HEK293 (cell line): ENCODE results near the gene BRPF1.

ENCODE experiments used
- CTCF ChIA-PET: fragments of 350-600 bp; formaldehyde crosslinking; extraction: SDS; loops from one replicate; lab custom pipeline; 2021; ENCODE audit warnings: antibody characterized with exemption; lab: Yijun Ruan, JAX
- POLR2A ChIA-PET: fragments of 300-600 bp; formaldehyde crosslinking; extraction: SDS; loops from one replicate; lab custom pipeline; 2020; ENCODE audit warnings: antibody characterized with exemption, inconsistent platforms; lab: Yijun Ruan, JAX
- H3K27ac ChIP-seq: fragments of 200-500 bp; sonication (Bioruptor generic); 2 replicates; pipeline ENCODE4 v1.5.1; 2014; ENCODE audit warnings: low read depth, low read length, control low read depth, inconsistent platforms; ENCODE audit errors: extremely low read depth
- H3K36me3 ChIP-seq, 2 experiments: fragments of 200-500 bp in 1 of 2; sonication (Bioruptor generic) in 1 of 2; 1 replicate in 1 of 2; 2 replicates in 1 of 2; pipeline ENCODE4 v1.5.1; 2014 to 2017; ENCODE audit warnings: inconsistent platforms in 2 of 2, low read length in 2 of 2; ENCODE audit not compliant: control insufficient read depth in 2 of 2, insufficient read depth in 1 of 2
- H3K4me1 ChIP-seq: fragments of 200-500 bp; sonication (Bioruptor generic); 2 replicates; pipeline ENCODE4 v1.5.1; 2014; ENCODE audit warnings: mild to moderate bottlenecking, low read length, inconsistent platforms; ENCODE audit not compliant: control insufficient read depth, insufficient read depth
- H3K4me3 ChIP-seq: 2 replicates; pipeline ENCODE4 v1.5.1; 2011; ENCODE audit warnings: low read depth, mild to moderate bottlenecking, control low read depth, low read length, moderate library complexity
- H3K9me3 ChIP-seq: fragments of 200-500 bp; sonication (Bioruptor generic); 2 replicates; pipeline ENCODE4 v1.5.1; 2014; ENCODE audit warnings: low read depth, low read length, inconsistent platforms; ENCODE audit not compliant: control insufficient read depth, insufficient read depth
- BCL11B ChIP-seq: fragments of 450-650 bp; formaldehyde crosslinking; IDR thresholded peaks from 2 replicates; pipeline ENCODE4 v1.5.1; 2016; ENCODE audit warnings: low read depth, missing biosample characterization, missing genetic modification characterization
- FEZF1 ChIP-seq: fragments of 450-650 bp; formaldehyde crosslinking; IDR thresholded peaks from 2 replicates; pipeline ENCODE4 v1.5.1; 2016; ENCODE audit warnings: missing biosample characterization, missing genetic modification characterization
- PATZ1 ChIP-seq: fragments of 450-650 bp; formaldehyde crosslinking; IDR thresholded peaks from 2 replicates; pipeline ENCODE4 v1.5.1; 2016; ENCODE audit warnings: missing biosample characterization, missing genetic modification characterization
- TCF7L2 ChIP-seq: IDR thresholded peaks from 2 replicates; pipeline ENCODE4 v1.6.1; 2011; ENCODE audit warnings: low read depth, mild to moderate bottlenecking, inconsistent platforms, low read length, moderate library complexity, borderline replicate concordance
- ZBTB21 ChIP-seq: fragments of 450-650 bp; formaldehyde crosslinking; IDR thresholded peaks from 2 replicates; pipeline ENCODE4 v1.5.1; 2017; ENCODE audit warnings: missing biosample characterization, missing genetic modification characterization
- ZFP3 ChIP-seq: fragments of 450-650 bp; formaldehyde crosslinking; IDR thresholded peaks from 2 replicates; pipeline ENCODE4 v1.5.1; 2016; ENCODE audit warnings: low read depth, missing biosample characterization, missing genetic modification characterization
- ZIC2 ChIP-seq: fragments of 450-650 bp; formaldehyde crosslinking; IDR thresholded peaks from 2 replicates; pipeline ENCODE4 v1.5.1; 2016; ENCODE audit warnings: missing biosample characterization, missing genetic modification characterization
- ZNF140 ChIP-seq: fragments of 450-650 bp; formaldehyde crosslinking; IDR thresholded peaks from 2 replicates; pipeline ENCODE4 v1.5.1; 2016; ENCODE audit warnings: missing biosample characterization, missing genetic modification characterization
- ZNF292 ChIP-seq: fragments of 450-650 bp; formaldehyde crosslinking; IDR thresholded peaks from 2 replicates; pipeline ENCODE4 v1.5.1; 2016; ENCODE audit warnings: low read depth, missing biosample characterization, missing genetic modification characterization, borderline replicate concordance
- ZNF423 ChIP-seq: fragments of 450-650 bp; formaldehyde crosslinking; IDR thresholded peaks from 2 replicates; pipeline ENCODE4 v1.5.1; 2016; ENCODE audit warnings: missing biosample characterization, missing genetic modification characterization
- ZNF623 ChIP-seq: fragments of 450-650 bp; formaldehyde crosslinking; IDR thresholded peaks from 2 replicates; pipeline ENCODE4 v1.5.1; 2016; ENCODE audit warnings: missing biosample characterization, missing genetic modification characterization
- ZNF768 ChIP-seq: fragments of 450-650 bp; formaldehyde crosslinking; IDR thresholded peaks from 2 replicates; pipeline ENCODE4 v1.5.1; 2018; ENCODE audit warnings: missing biosample characterization, mild to moderate bottlenecking, missing genetic modification characterization
- ZNF837 ChIP-seq: fragments of 450-650 bp; formaldehyde crosslinking; IDR thresholded peaks from 2 replicates; pipeline ENCODE4 v1.5.1; 2016; ENCODE audit warnings: missing biosample characterization, missing genetic modification characterization
- TF ChIP-seq, protein P1 (sequence below): fragments of 450-650 bp; formaldehyde crosslinking; IDR thresholded peaks from 2 replicates; pipeline ENCODE4 v1.5.1; 2016; ENCODE audit warnings: missing biosample characterization, missing genetic modification characterization, low read depth

The BRPF1 gene

GRCh38 chr3:9695746-9696145, 35.8 kb upstream of the BRPF1 start:
- Histone ChIP-seq H3K4me1 (no peaks in the 10 kb centered on the region), H3K27ac (no peak overlapping the region), H3K4me3 (no peak overlapping the region), H3K9me3 (no peaks in the 10 kb centered on the region), H3K36me3 (peaks cover 3 to 86% of the 10 kb centered on the region in 2 experiments; a peak in 2 of 3 replicates)
- TF ChIP-seq ZNF623: no peak
- TF ChIP-seq FEZF1: no peak
- TF ChIP-seq TCF7L2: no peak
- no peak for TF ChIP-seq BCL11B (tag by site-specific recombination)
- ChIA-PET POLR2A (no interaction called here), CTCF (interaction anchor here (0.5 kb wide), 1 partner anchor 172 kb away, joined by 3 read pairs; no protein-coding TSS in a partner anchor)

DNA sequence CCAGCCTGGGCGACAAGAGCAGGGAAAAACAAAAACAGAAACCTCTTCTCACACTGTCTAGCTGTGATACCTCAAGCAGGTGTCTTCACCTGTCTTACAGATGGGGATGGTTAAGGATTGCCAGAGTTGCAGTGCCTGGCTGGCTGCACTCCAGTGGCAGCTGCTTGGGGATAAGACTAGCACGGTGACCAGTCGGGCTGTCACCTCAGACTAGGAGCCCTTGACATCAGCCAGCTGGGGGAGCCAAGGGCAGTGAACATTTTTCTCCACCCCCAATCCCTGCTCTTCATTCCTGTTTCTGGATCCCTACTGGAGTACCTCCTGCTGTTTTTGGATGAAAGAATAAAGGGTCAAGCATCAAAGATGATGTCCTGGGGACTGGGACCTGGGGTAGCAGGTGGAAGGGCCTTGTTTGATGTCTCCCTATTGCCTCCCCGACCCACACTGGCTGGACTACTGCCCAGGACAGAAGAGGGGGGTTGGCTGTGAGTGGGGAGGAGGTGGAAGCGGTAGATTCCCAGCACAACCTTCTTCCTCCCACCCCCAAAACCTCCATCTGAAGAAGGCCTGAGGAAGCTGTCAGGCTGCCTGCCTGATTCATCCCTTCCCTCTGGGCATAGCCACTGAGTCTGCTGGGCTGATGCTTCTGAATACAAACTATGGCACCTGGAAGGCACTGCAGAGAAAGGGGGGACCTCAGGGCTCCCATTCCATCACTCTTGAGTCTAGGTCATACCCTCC, 34.9 kb upstream of the BRPF1 start:
- TF ChIP-seq ZNF423 (tag by site-specific recombination): no peak
- no peak for TF ChIP-seq ZFP3 (tag by site-specific recombination)
- TF ChIP-seq ZNF292 (tag by site-specific recombination): no peak
- TF ChIP-seq ZIC2 (tag by site-specific recombination): 0 out of 2 replicates have a peak, but pooled peaks have one; percentile 15
- TF ChIP-seq, protein P1, sequence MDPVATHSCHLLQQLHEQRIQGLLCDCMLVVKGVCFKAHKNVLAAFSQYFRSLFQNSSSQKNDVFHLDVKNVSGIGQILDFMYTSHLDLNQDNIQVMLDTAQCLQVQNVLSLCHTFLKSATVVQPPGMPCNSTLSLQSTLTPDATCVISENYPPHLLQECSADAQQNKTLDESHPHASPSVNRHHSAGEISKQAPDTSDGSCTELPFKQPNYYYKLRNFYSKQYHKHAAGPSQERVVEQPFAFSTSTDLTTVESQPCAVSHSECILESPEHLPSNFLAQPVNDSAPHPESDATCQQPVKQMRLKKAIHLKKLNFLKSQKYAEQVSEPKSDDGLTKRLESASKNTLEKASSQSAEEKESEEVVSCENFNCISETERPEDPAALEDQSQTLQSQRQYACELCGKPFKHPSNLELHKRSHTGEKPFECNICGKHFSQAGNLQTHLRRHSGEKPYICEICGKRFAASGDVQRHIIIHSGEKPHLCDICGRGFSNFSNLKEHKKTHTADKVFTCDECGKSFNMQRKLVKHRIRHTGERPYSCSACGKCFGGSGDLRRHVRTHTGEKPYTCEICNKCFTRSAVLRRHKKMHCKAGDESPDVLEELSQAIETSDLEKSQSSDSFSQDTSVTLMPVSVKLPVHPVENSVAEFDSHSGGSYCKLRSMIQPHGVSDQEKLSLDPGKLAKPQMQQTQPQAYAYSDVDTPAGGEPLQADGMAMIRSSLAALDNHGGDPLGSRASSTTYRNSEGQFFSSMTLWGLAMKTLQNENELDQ (tag by site-specific recombination): no peak
- TF ChIP-seq ZNF837 (tag by site-specific recombination): no peak
- TF ChIP-seq PATZ1 (tag by site-specific recombination): no peak
- H3K4me3 ChIP-seq: no peak overlapping the region
- H3K36me3 ChIP-seq: peaks cover 3 to 84% of the 10 kb centered on the region in 2 experiments; a peak in 2 of 3 replicates
- no peaks in the 10 kb centered on the region for H3K9me3 ChIP-seq
- ChIA-PET CTCF (interaction anchor here (0.5 to 0.6 kb wide), 3 partner anchors 10 to 250 kb away, joined by 3 to 5 read pairs (median 3); no protein-coding TSS in a partner anchor), POLR2A (interaction anchor here (0.7 to 1.0 kb wide), 2 partner anchors 236 to 947 kb away, joined by 3 read pairs; no protein-coding TSS in a partner anchor)
- no peaks in the 10 kb centered on the region for H3K4me1 ChIP-seq
- no peak overlapping the region for H3K27ac ChIP-seq

DNA sequence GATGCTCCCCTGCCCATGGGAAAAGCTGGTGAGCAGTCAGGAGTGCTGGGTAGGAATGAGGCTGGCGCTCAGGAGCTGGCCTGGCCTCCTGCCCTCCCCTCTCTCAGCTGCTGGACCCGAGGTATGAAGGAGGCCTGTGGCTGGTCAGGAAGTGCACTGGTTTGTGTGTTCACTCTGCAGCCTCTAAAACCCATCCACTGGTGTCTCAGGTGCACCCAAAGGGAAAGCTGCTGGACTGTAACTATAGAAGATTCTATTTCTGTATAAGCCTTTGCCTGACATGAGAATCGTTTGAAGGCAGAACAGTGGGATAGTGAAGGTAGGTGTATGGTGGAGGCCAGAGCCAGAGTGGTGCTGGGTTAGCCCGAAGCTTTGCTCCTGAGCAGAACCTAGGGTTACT, 33.6 kb upstream of the BRPF1 start:
- Histone ChIP-seq H3K27ac (no peak overlapping the region), H3K4me3 (no peak overlapping the region)
- no peak for TF ChIP-seq ZNF140 (tag by site-specific recombination)
- no peak for TF ChIP-seq ZBTB21 (tag by site-specific recombination)
- TF ChIP-seq ZNF768 (tag by site-specific recombination): no peak
- TF ChIP-seq, all 188 proteins: peak for 0
- H3K4me1 ChIP-seq: no peaks in the 10 kb centered on the region
- ChIA-PET POLR2A (interaction anchor here (1.0 kb wide), 1 partner anchor 235 kb away, joined by 3 read pairs; no protein-coding TSS in a partner anchor), CTCF (interaction anchor here (1.4 kb wide), 1 partner anchor 17 kb away, joined by 3 read pairs; no protein-coding TSS in a partner anchor)
- H3K36me3 ChIP-seq: peaks cover 3 to 82% of the 10 kb centered on the region in 2 experiments; a peak in 2 of 3 replicates
- H3K9me3 ChIP-seq: no peaks in the 10 kb centered on the region
